GM18867 (cell line): Measurements from ENCODE around the gene KRT9.
"Not testable (repeated sequence)": the region's sequence is repeated elsewhere in the genome, so short reads cannot be mapped to it uniquely, and the experiment has no call there.

ENCODE experiments used
- ATAC-seq: cut with Tn5 transposase; IDR thresholded peaks from one replicate; pipeline ENCODE4 v1.9.1; 2021; ENCODE audit warnings: mild to moderate bottlenecking, moderate library complexity; ENCODE audit not compliant: unreplicated experiment

Gene KRT9

GRCh38 chr17:41571561-41572434 is at the start of gene KRT9:
TSS of gene KRT9 (minus strand) at chr17:41572059. CDS start at chr17:41571992, 67 bp downstream.
- no peak for ATAC-seq

- ATAC-seq = not testable (repeated sequence)
Measured at GRCh38 chr17:41621435-41621817, 49.6 kb upstream of the KRT9 start.

GRCh38 chr17:41620583-41621434 is 49.0 kb upstream of the KRT9 start:
- ATAC-seq = no peak

GRCh38 chr17:41619927-41620582 is 48.2 kb upstream of the KRT9 start:
- not testable (repeated sequence) for ATAC-seq

- no peak for ATAC-seq
Measured at GRCh38 chr17:41619036-41619926, 47.4 kb upstream of the KRT9 start.

GRCh38 chr17:41618341-41619035 is 46.6 kb upstream of the KRT9 start:
- ATAC-seq = no peak

GRCh38 chr17:41617698-41618097 is 45.8 kb upstream of the KRT9 start:
- no peak for ATAC-seq

- ATAC-seq = no peak
Measured at GRCh38 chr17:41617136-41617535, 45.3 kb upstream of the KRT9 start.

- ATAC-seq = not testable (repeated sequence)
Measured at GRCh38 chr17:41616486-41616885, 44.6 kb upstream of the KRT9 start.

- ATAC-seq = no peak
Measured at GRCh38 chr17:41615454-41615853, 43.6 kb upstream of the KRT9 start.

- not testable (repeated sequence) for ATAC-seq
Measured at GRCh38 chr17:41614767-41615166, 42.9 kb upstream of the KRT9 start.

- ATAC-seq = no peak
Measured at GRCh38 chr17:41614098-41614497, 42.2 kb upstream of the KRT9 start.

GRCh38 chr17:41613277-41614082 is 41.6 kb upstream of the KRT9 start:
- ATAC-seq = no peak

GRCh38 chr17:41612376-41613160 is 40.7 kb upstream of the KRT9 start, which contains the start of gene KRT16:
TSS of gene KRT16 (minus strand) at chr17:41612767. CDS start at chr17:41612688, 79 bp downstream.
- not testable (repeated sequence) for ATAC-seq

GRCh38 chr17:41610965-41611640 is 39.2 kb upstream of the KRT9 start:
- ATAC-seq = no peak

GRCh38 chr17:41610061-41610517 is 38.2 kb upstream of the KRT9 start:
- not testable (repeated sequence) for ATAC-seq

- ATAC-seq = not testable (repeated sequence)
Measured at GRCh38 chr17:41606930-41607329, 35.1 kb upstream of the KRT9 start.
